ENCODE data around the gene TGFBR3. TPM values are rescaled to one million over a fixed set of nuclear protein-coding genes. Genes with fewer than 3 reads are reported as not detected.
A peak's percentile ranks its signal among the peaks of the same experiment; 100 is the strongest.

The TGFBR3 gene
- total and polyA plus RNA-seq, 2 of the 13 experiments (the other 11 are each of a cell fraction or from before 2014, with no cell fraction given): 76.5 to 195 TPM

GRCh38 chr1:91827459-91828321 is 58.3 kb downstream of the TGFBR3 start (continued):
- TF ChIP-seq ZNF296 (CRISPR knock-in tag; conservative IDR thresholded peaks at IDR 0.05) (no peak), HOXA3 (CRISPR knock-in tag; IDR thresholded peaks at IDR 0.05) (no peak; the same call in 1 of the 2 replicates), KDM3A (CRISPR knock-in tag; IDR thresholded peaks at IDR 0.05; ENCODE audit: low read depth) (no peak), MTF1 (CRISPR knock-in tag; IDR thresholded peaks at IDR 0.05) (no peak), HES4 (CRISPR knock-in tag; IDR thresholded peaks at IDR 0.05; ENCODE audit: borderline replicate concordance) (no peak), SRSF9 (IDR thresholded peaks at IDR 0.05; ENCODE audit: borderline replicate concordance, insufficient read depth, low read depth, low read length, poor library complexity, severe bottlenecking) (no peak), U2AF2 (IDR thresholded peaks at IDR 0.05; ENCODE audit: low read depth, low read length) (no peak), PRDM10 (CRISPR knock-in tag; IDR thresholded peaks at IDR 0.05; ENCODE audit: low read depth) (peak; percentile 91), NCOA5 (CRISPR knock-in tag; IDR thresholded peaks at IDR 0.05) (no peak), AKAP8 (CRISPR knock-in tag; IDR thresholded peaks at IDR 0.05) (no peak), PRDM4 (CRISPR knock-in tag; IDR thresholded peaks at IDR 0.05; ENCODE audit: borderline replicate concordance) (no peak), HNF1B (CRISPR knock-in tag; IDR thresholded peaks at IDR 0.05) (peak; percentile 92), ZZZ3 (CRISPR knock-in tag; IDR thresholded peaks at IDR 0.05; ENCODE audit: borderline replicate concordance) (no peak), SALL2 (CRISPR knock-in tag; IDR thresholded peaks at IDR 0.05) (no peak), LBX2 (CRISPR knock-in tag; IDR thresholded peaks at IDR 0.05; ENCODE audit: borderline replicate concordance) (no peak), SNAPC2 (CRISPR knock-in tag; IDR thresholded peaks at IDR 0.05) (no peak), ZNF773 (CRISPR knock-in tag; IDR thresholded peaks at IDR 0.05; ENCODE audit: borderline replicate concordance) (no peak), GMEB1 (CRISPR knock-in tag; IDR thresholded peaks at IDR 0.05; ENCODE audit: borderline replicate concordance) (no peak)
